Activated CD8-positive, alpha-beta T cell treated with anti-CD3 and anti-CD28 coated beads, Interleukin-2, amount 10 ng/mL, durations not matched to agents 7 days and 5 days (primary cell): ENCODE measurements around the gene COL6A2. TPM values are rescaled to one million over a fixed set of nuclear protein-coding genes. Genes with fewer than 3 reads are reported as not detected.
A peak's percentile ranks its signal among the peaks of the same experiment; 100 is the strongest.
"Not testable (repeated sequence)": the region's sequence is repeated elsewhere in the genome, so short reads cannot be mapped to it uniquely, and the experiment has no call there.

Source experiments
- ATAC-seq: fragments of 150-1000 bp; cut with Tn5 transposase; one replicate; pipeline ENCODE4 v1.10.0; 2021; ENCODE audit warnings: moderate library complexity
- CTCF ChIA-PET: fragments of 350-600 bp; sonication (Branson Sonifier 250); formaldehyde crosslinking; loops from one replicate; lab custom pipeline; 2021; ENCODE audit warnings: antibody characterized with exemption; lab: Charles Lee
- POLR2A ChIA-PET: fragments of 350-600 bp; sonication (Branson Sonifier 250); formaldehyde crosslinking; loops from one replicate; lab custom pipeline; 2021; ENCODE audit warnings: antibody characterized with exemption; lab: Charles Lee
- DNase-seq: peaks from one replicate; pipeline ENCODE4 v3.0.0-alpha.2; 2020
- H3K27ac Mint-ChIP-seq: one replicate; pipeline ENCODE4 v1.8.0; 2021; ENCODE audit warnings: mild to moderate bottlenecking, mixed read lengths
- H3K27me3 Mint-ChIP-seq: one replicate; pipeline ENCODE4 v1.8.0; 2021; ENCODE audit warnings: low read depth, mixed read lengths
- H3K36me3 Mint-ChIP-seq: one replicate; pipeline ENCODE4 v1.8.0; 2021; ENCODE audit warnings: low read depth, mixed read lengths
- H3K4me1 Mint-ChIP-seq: one replicate; pipeline ENCODE4 v1.8.0; 2021; ENCODE audit warnings: low read depth, mixed read lengths
- H3K4me3 Mint-ChIP-seq: one replicate; pipeline ENCODE4 v1.8.0; 2021; ENCODE audit warnings: mild to moderate bottlenecking, mixed read lengths
- H3K9me3 Mint-ChIP-seq: one replicate; pipeline ENCODE4 v1.8.0; 2022; ENCODE audit warnings: mixed read lengths; ENCODE audit not compliant: insufficient read depth
- total RNA-seq, 2 experiments: library from RNA; stranded (reverse); gene quantifications; one replicate each; pipeline ENCODE4 v1.2.3, GENCODE V29; 2021

The COL6A2 gene
- total RNA-seq, 2 experiments from 2014 or later: 6.0 to 7.2 TPM

GRCh38 chr21:46055863-46056281 lies 42.0 kb upstream of the COL6A2 start:
- DNase-seq: no peak
- Mint-ChIP-seq H3K36me3 (peaks cover 1% of the 10 kb centered on the region), H3K9me3 (no peaks in the 10 kb centered on the region), H3K4me3 (no peak overlapping the region), H3K27ac (no peak overlapping the region), H3K4me1 (peaks cover 33% of the 10 kb centered on the region), H3K27me3 (peaks cover 5% of the 10 kb centered on the region)
- ChIA-PET CTCF (no interaction called here), POLR2A (no interaction called here)
- ATAC-seq: no peak

- Mint-ChIP-seq H3K4me3 (no peak overlapping the region), H3K36me3 (peaks cover 1% of the 10 kb centered on the region), H3K9me3 (no peaks in the 10 kb centered on the region), H3K27me3 (peaks cover 5% of the 10 kb centered on the region), H3K27ac (no peak overlapping the region), H3K4me1 (peaks cover 38% of the 10 kb centered on the region)
- ChIA-PET POLR2A (interaction anchor here (1.2 kb wide), 1 partner anchor 87 kb away, joined by 3 read pairs; no protein-coding TSS in a partner anchor), CTCF (no interaction called here)
- ATAC-seq (peak; percentile 43), DNase-seq (no peak)
Observed at GRCh38 chr21:46056450-46056903, 41.4 kb upstream of the COL6A2 start.

DNA sequence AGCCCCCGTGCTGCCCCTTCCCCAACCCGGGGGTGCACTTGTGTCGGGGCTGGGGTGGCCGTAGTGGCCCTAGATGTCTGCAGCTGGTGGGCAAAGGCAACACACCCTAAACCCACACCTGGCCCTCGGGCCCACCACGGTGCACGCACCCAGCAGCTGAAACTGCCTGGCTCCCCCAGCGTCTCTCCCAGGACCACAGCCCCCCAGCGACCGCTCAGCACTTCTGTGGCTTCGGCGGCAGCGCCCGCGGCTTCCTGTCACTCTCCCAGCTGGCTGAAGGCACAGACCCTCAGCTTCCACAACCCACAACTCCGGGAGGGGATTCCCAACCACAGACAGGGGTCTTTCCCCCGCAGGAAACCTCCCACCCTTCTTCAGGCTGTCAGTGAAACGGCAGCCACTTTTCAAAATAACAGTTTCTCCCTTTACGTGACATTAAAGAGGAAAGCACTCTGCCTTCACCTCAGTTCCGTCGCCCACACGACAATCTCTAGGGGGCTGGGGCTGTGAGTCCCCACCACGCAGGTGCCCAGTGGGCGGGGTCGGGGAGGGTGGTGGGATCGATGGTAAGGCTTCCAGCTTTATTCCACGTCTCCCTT lies 40.7 kb upstream of the COL6A2 start:
- H3K4me1 Mint-ChIP-seq: peaks cover 42% of the 10 kb centered on the region
- peak; percentile 52 for ATAC-seq
- POLR2A ChIA-PET: interaction anchor here (1.2 kb wide), 1 partner anchor 86 kb away, joined by 3 read pairs; no protein-coding TSS in a partner anchor
- H3K9me3 Mint-ChIP-seq: no peaks in the 10 kb centered on the region
- CTCF ChIA-PET: interaction anchor here (1.1 kb wide), 1 partner anchor 28 kb away, joined by 3 read pairs; no protein-coding TSS in a partner anchor
- peaks cover 1% of the 10 kb centered on the region for H3K36me3 Mint-ChIP-seq
- H3K4me3 Mint-ChIP-seq: no peak overlapping the region
- DNase-seq: peak; percentile 49
- peak overlapping the region; percentile 22 for H3K27ac Mint-ChIP-seq
- peaks cover 8% of the 10 kb centered on the region for H3K27me3 Mint-ChIP-seq

DNA sequence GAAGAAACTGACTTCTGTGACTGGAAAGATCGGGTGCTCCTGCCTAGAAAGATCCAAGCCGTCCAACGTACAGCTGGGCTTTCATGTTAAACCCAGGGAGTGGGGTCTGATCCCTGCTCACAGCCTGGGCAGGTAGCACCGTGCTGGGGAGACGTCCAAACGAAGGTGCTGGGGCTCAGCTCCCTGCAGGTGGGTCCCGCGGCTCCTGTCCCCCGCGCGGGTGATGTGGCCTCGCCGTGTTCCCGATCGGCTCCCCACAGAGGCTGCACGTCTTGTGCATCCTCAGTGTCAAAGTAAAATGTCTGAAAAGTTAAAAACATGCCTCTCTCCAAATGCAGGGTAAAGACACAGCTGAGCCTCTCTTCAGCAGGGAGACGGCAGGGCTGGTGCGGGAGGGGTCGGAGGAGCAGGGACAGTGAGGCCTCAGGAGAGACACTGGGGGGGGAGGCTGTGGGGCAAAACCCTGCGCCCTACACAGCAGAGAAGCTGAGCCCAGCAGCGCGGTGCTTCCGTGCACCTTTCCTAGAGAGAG lies 40.1 kb upstream of the COL6A2 start:
- H3K27me3 Mint-ChIP-seq: peaks cover 12% of the 10 kb centered on the region
- ChIA-PET CTCF (interaction anchor here (1.1 kb wide), 1 partner anchor 29 kb away, joined by 3 read pairs; no protein-coding TSS in a partner anchor), POLR2A (interaction anchor here (1.2 kb wide), 1 partner anchor 86 kb away, joined by 3 read pairs; no protein-coding TSS in a partner anchor)
- H3K4me1 Mint-ChIP-seq: peaks cover 42% of the 10 kb centered on the region
- H3K9me3 Mint-ChIP-seq: no peaks in the 10 kb centered on the region
- DNase-seq (no peak), ATAC-seq (no peak)
- H3K4me3 Mint-ChIP-seq: no peak overlapping the region
- H3K27ac Mint-ChIP-seq: peak overlapping the region; percentile 22
- H3K36me3 Mint-ChIP-seq: peaks cover 1% of the 10 kb centered on the region

DNA sequence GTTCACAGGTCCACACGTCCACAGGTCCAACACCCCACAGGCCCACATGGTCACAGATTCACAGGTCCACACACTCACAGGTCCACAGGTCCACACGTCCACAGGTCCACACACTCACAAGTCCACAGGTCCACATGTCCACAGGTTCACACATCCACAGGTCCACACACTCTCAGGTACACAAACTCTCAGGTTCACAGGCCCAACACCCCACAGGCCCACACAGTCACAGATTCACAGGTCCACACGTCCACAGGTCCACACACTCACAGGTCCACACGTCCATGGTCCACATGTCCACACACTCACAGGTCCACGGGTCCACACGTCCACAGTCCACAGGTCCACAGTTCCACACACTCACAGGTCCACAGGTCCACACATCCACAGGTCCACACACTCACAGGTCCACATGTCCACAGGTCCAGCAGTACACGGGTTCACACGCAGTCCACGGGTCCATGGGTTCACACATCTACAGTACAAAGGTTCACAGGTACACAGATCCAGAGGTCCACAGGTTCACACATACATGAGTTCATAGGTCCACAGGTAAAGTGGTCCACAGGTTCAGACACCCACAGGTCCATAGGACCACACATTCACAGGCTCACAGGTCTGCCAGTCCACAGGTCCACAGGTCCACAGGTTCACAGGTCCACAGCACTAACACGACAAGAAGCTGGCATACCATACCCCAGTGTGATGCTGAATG lies 39.3 kb upstream of the COL6A2 start:
- ATAC-seq (no peak), DNase-seq (no peak)
- no peak overlapping the region for H3K4me3 Mint-ChIP-seq
- H3K4me1 Mint-ChIP-seq: peaks cover 42% of the 10 kb centered on the region
- ChIA-PET POLR2A (no interaction called here), CTCF (no interaction called here)
- peaks cover 1% of the 10 kb centered on the region for H3K36me3 Mint-ChIP-seq
- no peaks in the 10 kb centered on the region for H3K9me3 Mint-ChIP-seq
- peak overlapping the region; percentile 56 for H3K27ac Mint-ChIP-seq
- peaks cover 12% of the 10 kb centered on the region for H3K27me3 Mint-ChIP-seq

GRCh38 chr21:46059195-46059594 lies 38.7 kb upstream of the COL6A2 start:
- no peaks in the 10 kb centered on the region for H3K9me3 Mint-ChIP-seq
- H3K27ac Mint-ChIP-seq: no peak overlapping the region
- H3K4me1 Mint-ChIP-seq: peaks cover 44% of the 10 kb centered on the region
- ChIA-PET CTCF (no interaction called here), POLR2A (no interaction called here)
- H3K4me3 Mint-ChIP-seq: no peak overlapping the region
- DNase-seq (no peak), ATAC-seq (no peak)
- H3K36me3 Mint-ChIP-seq: peaks cover 1% of the 10 kb centered on the region
- H3K27me3 Mint-ChIP-seq: peaks cover 12% of the 10 kb centered on the region

- Mint-ChIP-seq H3K27me3 (peaks cover 12% of the 10 kb centered on the region), H3K4me1 (peaks cover 49% of the 10 kb centered on the region)
- ATAC-seq, H3K27ac Mint-ChIP-seq, H3K4me3 Mint-ChIP-seq, POLR2A ChIA-PET, H3K36me3 Mint-ChIP-seq, CTCF ChIA-PET, DNase-seq, H3K9me3 Mint-ChIP-seq: not testable (repeated sequence)
Observed at GRCh38 chr21:46059711-46060455, 38.0 kb upstream of the COL6A2 start.

DNA sequence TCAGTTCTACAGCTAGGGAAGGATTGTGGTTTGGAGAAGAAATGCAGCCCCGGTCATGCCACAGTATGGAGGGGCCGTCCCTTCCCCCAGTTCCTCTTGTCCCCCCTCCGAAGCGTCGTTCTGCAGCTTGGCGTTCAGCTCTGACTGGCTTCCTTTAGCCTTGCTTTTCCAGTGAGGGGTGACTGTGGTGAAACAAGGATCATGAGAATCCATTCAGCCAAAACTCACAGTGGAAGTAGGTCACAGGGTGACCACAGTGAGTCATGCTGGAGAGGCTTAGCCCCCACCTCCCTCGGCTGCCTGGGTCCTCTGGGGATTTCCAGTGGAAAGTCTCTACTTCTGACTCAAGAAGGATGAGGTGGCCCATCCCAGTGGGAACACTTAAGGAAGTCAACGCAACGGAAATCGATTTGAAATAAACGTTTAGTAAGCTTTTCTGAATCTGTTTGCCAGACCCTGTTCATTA lies 37.3 kb upstream of the COL6A2 start:
- DNase-seq: peak; percentile 35
- no peak for ATAC-seq
- Mint-ChIP-seq H3K4me1 (peaks cover 55% of the 10 kb centered on the region), H3K27me3 (peaks cover 12% of the 10 kb centered on the region), H3K27ac (no peak overlapping the region), H3K9me3 (no peaks in the 10 kb centered on the region), H3K36me3 (peaks cover 1% of the 10 kb centered on the region), H3K4me3 (no peak overlapping the region)
- POLR2A ChIA-PET: no interaction called here
- CTCF ChIA-PET: no interaction called here

- Mint-ChIP-seq H3K27me3 (peaks cover 12% of the 10 kb centered on the region), H3K36me3 (peaks cover 1% of the 10 kb centered on the region), H3K4me3 (no peak overlapping the region), H3K4me1 (peaks cover 59% of the 10 kb centered on the region), H3K9me3 (no peaks in the 10 kb centered on the region), H3K27ac (no peak overlapping the region)
- ATAC-seq (no peak), DNase-seq (no peak)
- CTCF ChIA-PET: no interaction called here
- POLR2A ChIA-PET: no interaction called here
Observed at GRCh38 chr21:46061063-46061462, 36.8 kb upstream of the COL6A2 start.

DNA sequence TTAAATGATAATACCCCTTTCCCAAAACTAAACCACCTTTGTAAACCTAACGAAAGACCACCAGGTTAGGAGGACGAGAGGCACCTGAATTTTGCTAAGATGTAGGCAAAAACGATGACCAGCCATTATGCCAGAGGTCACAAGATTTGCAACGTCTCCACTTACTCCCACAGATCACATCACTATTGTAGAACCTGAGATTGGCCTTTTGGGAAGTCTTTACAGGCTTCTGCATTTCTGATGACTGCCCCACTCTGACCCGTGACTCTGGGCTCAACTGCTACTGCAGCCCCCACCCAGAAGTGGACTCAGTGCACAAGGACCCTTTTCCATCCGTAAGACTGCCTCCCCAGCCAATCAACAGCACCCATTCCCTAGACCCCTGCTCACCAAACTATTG lies 36.4 kb upstream of the COL6A2 start:
- Mint-ChIP-seq H3K4me1 (peaks cover 61% of the 10 kb centered on the region), H3K9me3 (no peaks in the 10 kb centered on the region), H3K27me3 (peaks cover 12% of the 10 kb centered on the region), H3K27ac (no peak overlapping the region), H3K36me3 (peaks cover 1% of the 10 kb centered on the region), H3K4me3 (no peak overlapping the region)
- CTCF ChIA-PET: no interaction called here
- ATAC-seq (no peak), DNase-seq (no peak)
- POLR2A ChIA-PET: no interaction called here

GRCh38 chr21:46061950-46062349 lies 36.0 kb upstream of the COL6A2 start:
- Mint-ChIP-seq H3K9me3 (no peaks in the 10 kb centered on the region), H3K27me3 (peaks cover 12% of the 10 kb centered on the region), H3K36me3 (peaks cover 1% of the 10 kb centered on the region), H3K4me3 (no peak overlapping the region), H3K27ac (no peak overlapping the region), H3K4me1 (peaks cover 60% of the 10 kb centered on the region)
- ATAC-seq: no peak
- POLR2A ChIA-PET: no interaction called here
- DNase-seq: no peak
- CTCF ChIA-PET: interaction anchor here (1.1 kb wide), 1 partner anchor 92 kb away, joined by 3 read pairs; no protein-coding TSS in a partner anchor
